ENCODE results near the gene CFAP91.

DNA sequence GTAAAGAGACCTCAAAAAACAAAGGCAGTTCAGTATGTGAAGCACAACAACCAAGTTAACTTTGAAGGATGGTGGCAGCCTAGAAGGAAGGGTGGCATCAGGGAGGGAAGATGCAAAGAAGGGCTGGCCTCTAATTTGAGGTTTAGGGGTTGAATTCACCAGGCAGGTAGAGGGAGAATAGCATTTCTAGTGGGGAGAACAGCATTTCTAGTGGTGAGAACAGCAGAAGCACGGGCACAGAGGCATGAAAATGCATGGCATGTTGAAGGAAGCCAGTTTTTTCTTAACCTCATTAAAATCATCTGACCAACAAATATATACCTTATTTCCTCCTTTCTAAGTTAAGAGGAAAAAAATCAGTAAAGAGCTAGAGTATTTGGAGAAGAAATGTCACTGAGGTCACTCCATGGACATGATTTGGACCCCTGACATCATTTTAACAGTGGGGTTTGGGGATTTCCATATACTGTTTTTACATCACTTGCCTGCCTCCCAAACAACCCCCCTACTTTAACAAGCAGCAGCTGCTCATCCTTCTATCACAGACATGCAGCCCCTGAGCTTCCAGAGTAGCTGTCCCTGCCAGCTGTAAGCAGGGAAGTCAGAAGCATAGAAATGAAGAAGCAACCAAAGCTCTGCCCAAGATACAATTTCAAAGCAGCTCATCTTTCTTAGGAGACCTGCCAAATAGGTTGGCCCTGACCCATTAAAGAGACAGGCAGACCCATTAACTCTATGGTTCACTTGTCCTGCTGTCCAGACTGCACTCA is 40.0 kb upstream of the CFAP91 start:
- TF ChIP-seq, protein P1, sequence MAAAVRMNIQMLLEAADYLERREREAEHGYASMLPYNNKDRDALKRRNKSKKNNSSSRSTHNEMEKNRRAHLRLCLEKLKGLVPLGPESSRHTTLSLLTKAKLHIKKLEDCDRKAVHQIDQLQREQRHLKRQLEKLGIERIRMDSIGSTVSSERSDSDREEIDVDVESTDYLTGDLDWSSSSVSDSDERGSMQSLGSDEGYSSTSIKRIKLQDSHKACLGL (CRISPR knock-in tag; IDR thresholded peaks at IDR 0.05; ENCODE audit: borderline replicate concordance, poor library complexity, severe bottlenecking), result no peak
- no peak for TF ChIP-seq RAD51 (IDR thresholded peaks at IDR 0.05; ENCODE audit: borderline replicate concordance, low read depth)
- TF ChIP-seq SMC3 (conservative IDR thresholded peaks at IDR 0.05; ENCODE audit: insufficient read depth, low read depth, low read length), result no peak
- TF ChIP-seq CBFB (CRISPR knock-in tag; IDR thresholded peaks at IDR 0.05), result no peak
- TF ChIP-seq POLR2A (conservative IDR thresholded peaks at IDR 0.05), result no peak
- TF ChIP-seq MAFK (IDR thresholded peaks at IDR 0.05; ENCODE audit: low read length), result no peak
- no peak for TF ChIP-seq L3MBTL2 (IDR thresholded peaks at IDR 0.05)
- TF ChIP-seq, protein P2, sequence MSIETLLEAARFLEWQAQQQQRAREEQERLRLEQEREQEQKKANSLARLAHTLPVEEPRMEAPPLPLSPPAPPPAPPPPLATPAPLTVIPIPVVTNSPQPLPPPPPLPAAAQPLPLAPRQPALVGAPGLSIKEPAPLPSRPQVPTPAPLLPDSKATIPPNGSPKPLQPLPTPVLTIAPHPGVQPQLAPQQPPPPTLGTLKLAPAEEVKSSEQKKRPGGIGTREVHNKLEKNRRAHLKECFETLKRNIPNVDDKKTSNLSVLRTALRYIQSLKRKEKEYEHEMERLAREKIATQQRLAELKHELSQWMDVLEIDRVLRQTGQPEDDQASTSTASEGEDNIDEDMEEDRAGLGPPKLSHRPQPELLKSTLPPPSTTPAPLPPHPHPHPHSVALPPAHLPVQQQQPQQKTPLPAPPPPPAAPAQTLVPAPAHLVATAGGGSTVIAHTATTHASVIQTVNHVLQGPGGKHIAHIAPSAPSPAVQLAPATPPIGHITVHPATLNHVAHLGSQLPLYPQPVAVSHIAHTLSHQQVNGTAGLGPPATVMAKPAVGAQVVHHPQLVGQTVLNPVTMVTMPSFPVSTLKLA (conservative IDR thresholded peaks at IDR 0.05), result no peak
